CD14-positive monocyte (primary cell): ENCODE measurements around the gene HBQ1. TPM values are rescaled to one million over a fixed set of nuclear protein-coding genes. Genes with fewer than 3 reads are reported as not detected.

ENCODE experiments used
- DNase-seq, 3 donors: peaks; one replicate each; pipeline ENCODE4 v3.0.0-alpha.2; 2011 to 2022
- H2AFZ ChIP-seq: 2 replicates; pipeline ENCODE4 v1.6.0; 2012; ENCODE audit warnings: mild to moderate bottlenecking, low read depth, low read length, inconsistent platforms; ENCODE audit not compliant: insufficient read depth, poor library complexity, severe bottlenecking
- H3K27ac ChIP-seq, 2 donors: 1 replicate in 1 of 2; 2 replicates in 1 of 2; pipeline ENCODE4 v1.5.1; 2012 to 2013; ENCODE audit warnings: low read length in 2 of 2, control low read depth in 1 of 2, inconsistent platforms in 1 of 2, low read depth in 1 of 2, mild to moderate bottlenecking in 1 of 2
- H3K27me3 ChIP-seq, 2 donors: one replicate each; pipeline versions ENCODE4 v1.6.0 to v1.6.1; 2011 to 2013; ENCODE audit warnings: low read length in 2 of 2; ENCODE audit not compliant: control insufficient read depth in 2 of 2, insufficient read depth in 2 of 2
- H3K36me3 ChIP-seq, 2 donors: replicated peaks in 1 of 2; 1 replicate in 1 of 2; 2 replicates in 1 of 2; pipeline versions ENCODE4 v1.5.1 to v1.6.1; 2012 to 2013; ENCODE audit warnings: low read length in 2 of 2, control low read depth in 1 of 2, inconsistent platforms in 1 of 2, mild to moderate bottlenecking in 1 of 2; ENCODE audit not compliant: insufficient read depth in 2 of 2, control insufficient read depth in 1 of 2
- H3K4me1 ChIP-seq, 2 donors: 1 replicate in 1 of 2; 2 replicates in 1 of 2; pipeline versions ENCODE4 v1.5.1 to v1.6.1; 2012 to 2013; ENCODE audit warnings: low read length in 2 of 2, control low read depth in 1 of 2, inconsistent platforms in 1 of 2, mild to moderate bottlenecking in 1 of 2, moderate library complexity in 1 of 2; ENCODE audit not compliant: insufficient read depth in 2 of 2, control insufficient read depth in 1 of 2
- H3K4me2 ChIP-seq: replicated peaks from 2 replicates; pipeline ENCODE3; 2012; ENCODE audit warnings: low read length, moderate library complexity, mild to moderate bottlenecking; ENCODE audit not compliant: poor library complexity, severe bottlenecking; ENCODE audit errors: extremely low read depth
- H3K4me3 ChIP-seq, 3 experiments: fragments of 200-600 bp in 1 of 3; sonication (generic) in 1 of 3; replicated peaks in 1 of 3; 1 replicate in 2 of 3; 2 replicates in 1 of 3; pipeline ENCODE4 v1.5.1; 2011 to 2013; ENCODE audit warnings: low read length in 3 of 3, mild to moderate bottlenecking in 3 of 3, control low read depth in 2 of 3, low read depth in 2 of 3, inconsistent platforms in 1 of 3, moderate library complexity in 1 of 3
- H3K79me2 ChIP-seq: 2 replicates; pipeline ENCODE4 v1.6.0; 2012; ENCODE audit warnings: mild to moderate bottlenecking, control low read depth, inconsistent platforms, low read length, moderate library complexity; ENCODE audit not compliant: insufficient read depth
- H3K9ac ChIP-seq: 2 replicates; pipeline ENCODE4 v1.6.0; 2017; ENCODE audit warnings: low read length, mild to moderate bottlenecking; ENCODE audit not compliant: insufficient read depth, poor library complexity, severe bottlenecking
- H3K9me3 ChIP-seq, 2 donors: replicated peaks in 1 of 2; 1 replicate in 1 of 2; 2 replicates in 1 of 2; pipeline versions ENCODE4 v1.5.1 to v1.6.1; 2012 to 2013; ENCODE audit warnings: low read length in 2 of 2, control low read depth in 1 of 2; ENCODE audit not compliant: control insufficient read depth in 1 of 2, insufficient read depth in 1 of 2
- H4K20me1 ChIP-seq: 2 replicates; pipeline ENCODE4 v1.6.0; 2012; ENCODE audit warnings: mild to moderate bottlenecking, low read length, control low read depth, moderate library complexity; ENCODE audit not compliant: insufficient read depth
- H3K27ac Mint-ChIP-seq, 7 donors: one replicate each; pipeline ENCODE4 v1.8.0; 2020; ENCODE audit warnings: mild to moderate bottlenecking in 7 of 7, mixed read lengths in 7 of 7, moderate library complexity in 6 of 7, inconsistent platforms in 2 of 7
- H3K27me3 Mint-ChIP-seq, 3 donors: one replicate each; pipeline ENCODE4 v1.8.0; 2021 to 2022; ENCODE audit warnings: low read depth in 3 of 3, mild to moderate bottlenecking in 3 of 3, mixed read lengths in 3 of 3, moderate library complexity in 3 of 3, inconsistent platforms in 1 of 3
- H3K36me3 Mint-ChIP-seq, 2 donors: one replicate each; pipeline ENCODE4 v1.8.0; 2020; ENCODE audit warnings: mixed read lengths in 2 of 2, inconsistent platforms in 1 of 2, mild to moderate bottlenecking in 1 of 2
- H3K4me1 Mint-ChIP-seq: one replicate; pipeline ENCODE4 v1.8.0; 2020; ENCODE audit warnings: mild to moderate bottlenecking, mixed read lengths
- H3K4me3 Mint-ChIP-seq, 2 donors: one replicate each; pipeline ENCODE4 v1.8.0; 2020; ENCODE audit warnings: mild to moderate bottlenecking in 2 of 2, mixed read lengths in 2 of 2, moderate library complexity in 1 of 2
- H3K9me3 Mint-ChIP-seq, 7 donors: one replicate each; pipeline ENCODE4 v1.8.0; 2020 to 2022; ENCODE audit warnings: mixed read lengths in 7 of 7, mild to moderate bottlenecking in 6 of 7, moderate library complexity in 6 of 7, inconsistent platforms in 2 of 7
- CTCF ChIP-seq: fragments of 200-600 bp; IDR thresholded peaks from one replicate; pipeline ENCODE4 v1.8.0; 2022; ENCODE audit warnings: antibody characterized with exemption, mild to moderate bottlenecking
- WGBS: methylation state at CpG from one replicate; pipeline ENCODE4 v1.1.5; 2013; ENCODE audit warnings: missing lambda C conversion rate; ENCODE audit not compliant: insufficient coverage; 5-methylcytosine and 5-hydroxymethylcytosine counted together
- intact Hi-C, 2 donors: fragments of 100-400 bp; cut with micrococcal nuclease; formaldehyde crosslinking; loops; one replicate each; pipeline versions ENCODE4 v1.15.0 to v1.15.1; 2023
- polyA plus RNA-seq, 3 donors: library from polyadenylated mRNA; depleted of rRNA in 1 of 3; unstranded in 2 of 3; stranded (reverse) in 1 of 3; fragments of 300-500 nt in 2 of 3; fragments of >200 nt in 1 of 3; fragmentation: Illumina TruSeq in 2 of 3; gene quantifications; 1 replicate in 2 of 3; 2 replicates in 1 of 3; pipeline ENCODE4 v1.2.3, GENCODE V29; 2012 to 2021

HBQ1 gene
- polyA plus RNA-seq, 3 donors, result not detected

GRCh38 chr16:228151-228851, 48.0 kb downstream of the HBQ1 start:
- intact Hi-C loops, result loop anchor here in 1 of 2 donors (5.0 kb wide), 1 partner anchor 124 kb away; the partner anchor contains the start of gene AXIN1
- Histone ChIP-seq H3K27ac (peak overlapping the region; percentile 74 to 94), H3K36me3 (peaks cover 35 to 40% of the 10 kb centered on the region in 2 donors), H3K4me2 (peak overlapping the region; percentile 89), H3K9ac (peak overlapping the region; percentile 95), H3K4me3 (peak overlapping the region; percentile 72 to 89 (median 87)), H3K9me3 (no peaks in the 10 kb centered on the region), H3K4me1 (peaks cover 17 to 25% of the 10 kb centered on the region in 2 donors), H3K27me3 (no peaks in the 10 kb centered on the region), H2AFZ (peak overlapping the region; percentile 76), H4K20me1 (peaks cover 52% of the 10 kb centered on the region), H3K79me2 (peaks cover 45% of the 10 kb centered on the region)
- Mint-ChIP-seq H3K27me3 (peaks cover 0 to 2% (median 1%) of the 10 kb centered on the region in 3 donors), H3K27ac (peak overlapping the region; percentile 90 to 96 (median 94)), H3K4me1 (peaks cover 16% of the 10 kb centered on the region), H3K36me3 (peaks cover 38 to 41% of the 10 kb centered on the region in 2 donors), H3K9me3 (peaks cover 0 to 2% (median 0%) of the 10 kb centered on the region in 7 donors), H3K4me3 (peak overlapping the region; percentile 86 to 91)
- no peak for DNase-seq
- 0% methylated on average over 3 of the region's 9 CpGs for WGBS
- no peak for TF ChIP-seq CTCF

DNA sequence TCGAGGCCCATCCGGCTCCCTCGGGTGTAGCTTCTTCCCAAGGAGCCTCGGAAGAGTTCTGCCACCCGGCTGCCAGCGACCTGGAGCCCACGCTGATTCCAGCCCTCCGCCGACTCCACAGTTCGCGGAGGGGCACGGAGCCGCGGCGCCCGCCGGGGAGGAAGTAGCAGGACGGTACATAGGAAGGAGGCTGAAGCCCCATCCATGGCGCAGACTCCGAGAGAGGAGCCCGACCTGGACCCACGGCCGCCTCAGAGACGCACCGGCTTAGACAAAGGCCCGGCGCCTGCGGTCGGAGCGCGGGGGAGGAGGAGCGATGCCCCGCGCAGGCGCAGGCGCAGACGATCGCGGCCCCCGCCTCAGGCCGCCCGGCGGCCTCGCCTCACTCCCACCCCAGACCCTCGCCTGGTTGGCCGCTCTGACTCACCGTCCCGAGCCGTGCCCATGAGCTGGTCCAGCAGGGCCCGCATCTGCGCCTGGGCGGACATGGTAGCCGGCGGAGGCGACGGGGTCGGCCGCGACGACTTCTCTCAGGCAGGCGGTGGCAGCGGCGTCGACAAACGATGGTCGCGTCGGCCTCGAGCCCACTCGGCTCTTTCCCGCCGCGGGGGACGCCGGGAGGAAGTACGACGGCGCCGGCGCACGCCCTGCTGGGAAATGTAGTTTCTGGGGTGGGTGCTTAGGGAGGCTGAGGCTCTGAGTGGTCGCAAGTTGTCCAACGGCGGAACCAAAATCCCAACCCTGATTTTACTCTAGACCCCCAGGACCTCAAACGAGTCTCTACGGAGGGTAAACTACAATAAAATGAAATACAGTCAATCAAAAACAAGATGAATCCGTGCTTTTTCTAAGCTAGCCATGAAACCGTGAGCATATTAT, 48.8 kb downstream of the HBQ1 start, which contains the start of gene LUC7L:
LUC7L (minus strand) TSS at position 598 of the 879 bp plus-strand sequence; CDS start at position 488, 110 bp downstream.
- WGBS, result 1% methylated on average over 83 of the region's 88 CpGs
- peak within 1 kb of the TSS; percentile 74 to 94 for H3K27ac ChIP-seq
- TF ChIP-seq CTCF, result no peak
- peaks cover 28 to 32% of the 10 kb centered on the region in 2 donors for H3K36me3 ChIP-seq
- peak within 1 kb of the TSS; percentile 95 for H3K9ac ChIP-seq
- peaks cover 42% of the 10 kb centered on the region for H3K79me2 ChIP-seq
- Mint-ChIP-seq H3K27ac (peak within 1 kb of the TSS; percentile 90 to 96 (median 94)), H3K4me1 (peaks cover 16% of the 10 kb centered on the region), H3K36me3 (peaks cover 31 to 33% of the 10 kb centered on the region in 2 donors), H3K27me3 (peaks cover 0 to 2% (median 1%) of the 10 kb centered on the region in 3 donors), H3K9me3 (peaks cover 0 to 2% (median 0%) of the 10 kb centered on the region in 7 donors), H3K4me3 (peak within 1 kb of the TSS; percentile 86 to 91)
- peak within 1 kb of the TSS; percentile 76 for H2AFZ ChIP-seq
- peak within 1 kb of the TSS; percentile 89 for H3K4me2 ChIP-seq
- peaks cover 45% of the 10 kb centered on the region for H4K20me1 ChIP-seq
- H3K27me3 ChIP-seq, result no peaks in the 10 kb centered on the region
- DNase-seq, result peak; percentile 62 to 81 (median 67)
- H3K4me3 ChIP-seq, result peak within 1 kb of the TSS; percentile 72 to 89 (median 87)
- H3K4me1 ChIP-seq, result peaks cover 20 to 29% of the 10 kb centered on the region in 2 donors
- intact Hi-C loops, result loop anchor here in 1 of 2 donors (5.0 kb wide), 1 partner anchor 123 kb away; the partner anchor contains the start of gene AXIN1
- H3K9me3 ChIP-seq, result no peaks in the 10 kb centered on the region
